Calu3 (cell line): ENCODE data around the gene HACE1. TPM values are rescaled to one million over a fixed set of nuclear protein-coding genes. Genes with fewer than 3 reads are reported as not detected.

Source experiments
- BruUV-seq: library from RNA; stranded (reverse); fragments of 400-500 nt; replicated peaks from 2 replicates; lab custom pipeline; 2021; lab: Mats Ljungman, UMichigan
- CTCF ChIA-PET: fragments of 300-600 bp; sonication (Branson Sonifier 250); formaldehyde crosslinking; loops from one replicate; lab custom pipeline; 2022; ENCODE audit warnings: antibody characterized with exemption; lab: Charles Lee
- DNase-seq: peaks from one replicate; pipeline ENCODE4 v3.0.0; 2022
- H3K27ac Mint-ChIP-seq: one replicate; pipeline ENCODE4 v1.8.0; 2022; ENCODE audit warnings: mixed read lengths; ENCODE audit not compliant: unreplicated experiment
- H3K27me3 Mint-ChIP-seq: one replicate; pipeline ENCODE4 v1.8.0; 2022; ENCODE audit warnings: mixed read lengths; ENCODE audit not compliant: unreplicated experiment
- H3K36me3 Mint-ChIP-seq: one replicate; pipeline ENCODE4 v1.8.0; 2022; ENCODE audit warnings: mild to moderate bottlenecking, moderate library complexity, mixed read lengths; ENCODE audit not compliant: insufficient read depth, unreplicated experiment
- H3K4me1 Mint-ChIP-seq: one replicate; pipeline ENCODE4 v1.8.0; 2022; ENCODE audit warnings: mild to moderate bottlenecking, low read depth, mixed read lengths; ENCODE audit not compliant: unreplicated experiment
- H3K4me3 Mint-ChIP-seq: one replicate; pipeline ENCODE4 v1.8.0; 2022; ENCODE audit warnings: mild to moderate bottlenecking, low read depth, moderate library complexity, mixed read lengths; ENCODE audit not compliant: unreplicated experiment
- H3K9me3 Mint-ChIP-seq: one replicate; pipeline ENCODE4 v1.8.0; 2022; ENCODE audit warnings: low read depth, mixed read lengths; ENCODE audit not compliant: unreplicated experiment
- intact Hi-C: fragments of 100-400 bp; cut with micrococcal nuclease; formaldehyde crosslinking; loops from one replicate; pipeline ENCODE4 v1.10.0; 2022; ENCODE audit not compliant: unreplicated experiment
- total RNA-seq: library from RNA; stranded (reverse); gene quantifications from 2 replicates; pipeline ENCODE4 v1.2.3, GENCODE V29; 2022
- TF ChIP-seq, protein P1 (sequence below): fragments of 200-600 bp; IDR thresholded peaks from one replicate; pipeline ENCODE4 v1.8.0; 2022; ENCODE audit warnings: antibody characterized with exemption; ENCODE audit not compliant: unreplicated experiment

Gene HACE1
- total RNA-seq, 1 experiment from 2014 or later = 12.5 TPM

DNA sequence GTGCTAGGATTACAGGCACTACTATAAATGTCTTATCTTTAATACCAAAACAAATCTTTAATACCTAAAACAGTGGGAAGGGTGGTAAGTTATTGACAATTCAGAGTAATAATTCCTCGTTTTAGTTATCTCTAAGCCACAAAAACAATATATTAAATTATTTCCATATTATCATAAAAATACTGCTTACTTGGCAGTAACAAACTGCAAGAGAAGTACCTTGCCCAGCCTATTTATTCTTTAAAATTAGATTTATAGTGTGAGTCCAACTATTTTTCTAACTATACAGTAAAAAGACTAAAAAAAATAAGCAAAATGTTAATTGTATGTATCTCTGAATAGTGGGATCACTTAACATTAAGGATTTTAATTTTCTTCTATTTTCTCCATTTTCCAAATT, 123.2 kb downstream of the HACE1 start:
- no peaks in the 10 kb centered on the region for H3K27me3 Mint-ChIP-seq
- no peaks in the 10 kb centered on the region for H3K4me1 Mint-ChIP-seq
- intact Hi-C loops = no loop called here
- H3K4me3 Mint-ChIP-seq = no peak overlapping the region
- no TSS peak for BruUV-seq
- TF ChIP-seq, protein P1, sequence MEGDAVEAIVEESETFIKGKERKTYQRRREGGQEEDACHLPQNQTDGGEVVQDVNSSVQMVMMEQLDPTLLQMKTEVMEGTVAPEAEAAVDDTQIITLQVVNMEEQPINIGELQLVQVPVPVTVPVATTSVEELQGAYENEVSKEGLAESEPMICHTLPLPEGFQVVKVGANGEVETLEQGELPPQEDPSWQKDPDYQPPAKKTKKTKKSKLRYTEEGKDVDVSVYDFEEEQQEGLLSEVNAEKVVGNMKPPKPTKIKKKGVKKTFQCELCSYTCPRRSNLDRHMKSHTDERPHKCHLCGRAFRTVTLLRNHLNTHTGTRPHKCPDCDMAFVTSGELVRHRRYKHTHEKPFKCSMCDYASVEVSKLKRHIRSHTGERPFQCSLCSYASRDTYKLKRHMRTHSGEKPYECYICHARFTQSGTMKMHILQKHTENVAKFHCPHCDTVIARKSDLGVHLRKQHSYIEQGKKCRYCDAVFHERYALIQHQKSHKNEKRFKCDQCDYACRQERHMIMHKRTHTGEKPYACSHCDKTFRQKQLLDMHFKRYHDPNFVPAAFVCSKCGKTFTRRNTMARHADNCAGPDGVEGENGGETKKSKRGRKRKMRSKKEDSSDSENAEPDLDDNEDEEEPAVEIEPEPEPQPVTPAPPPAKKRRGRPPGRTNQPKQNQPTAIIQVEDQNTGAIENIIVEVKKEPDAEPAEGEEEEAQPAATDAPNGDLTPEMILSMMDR = no peak
- H3K27ac Mint-ChIP-seq = no peak overlapping the region
- CTCF ChIA-PET = no interaction called here
- DNase-seq = no peak
- H3K9me3 Mint-ChIP-seq = no peaks in the 10 kb centered on the region
- no peaks in the 10 kb centered on the region for H3K36me3 Mint-ChIP-seq

DNA sequence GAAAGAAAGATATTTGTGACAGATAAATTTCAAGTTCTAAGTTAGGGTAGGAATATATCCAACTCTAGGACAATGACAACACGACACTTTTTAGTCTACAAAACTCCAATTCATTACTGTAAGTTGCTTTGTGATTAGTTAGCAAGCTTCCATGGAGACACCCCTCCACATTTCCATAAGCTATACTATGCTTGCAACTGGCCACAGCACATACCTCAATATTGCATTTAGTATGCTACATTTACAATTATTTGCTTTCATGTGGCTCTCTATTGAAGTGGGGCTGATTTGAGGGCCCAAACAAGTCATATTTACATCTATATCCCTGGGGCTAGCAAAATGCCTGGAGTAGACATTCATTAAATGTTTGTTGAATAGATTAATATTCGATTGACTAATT, 129.3 kb downstream of the HACE1 start:
- no peaks in the 10 kb centered on the region for H3K9me3 Mint-ChIP-seq
- H3K27me3 Mint-ChIP-seq = no peaks in the 10 kb centered on the region
- CTCF ChIA-PET = no interaction called here
- H3K4me1 Mint-ChIP-seq = no peaks in the 10 kb centered on the region
- no peak overlapping the region for H3K27ac Mint-ChIP-seq
- H3K36me3 Mint-ChIP-seq = no peaks in the 10 kb centered on the region
- TF ChIP-seq, protein P1 = no peak
- BruUV-seq = no TSS peak
- DNase-seq = no peak
- intact Hi-C loops = no loop called here
- no peak overlapping the region for H3K4me3 Mint-ChIP-seq

DNA sequence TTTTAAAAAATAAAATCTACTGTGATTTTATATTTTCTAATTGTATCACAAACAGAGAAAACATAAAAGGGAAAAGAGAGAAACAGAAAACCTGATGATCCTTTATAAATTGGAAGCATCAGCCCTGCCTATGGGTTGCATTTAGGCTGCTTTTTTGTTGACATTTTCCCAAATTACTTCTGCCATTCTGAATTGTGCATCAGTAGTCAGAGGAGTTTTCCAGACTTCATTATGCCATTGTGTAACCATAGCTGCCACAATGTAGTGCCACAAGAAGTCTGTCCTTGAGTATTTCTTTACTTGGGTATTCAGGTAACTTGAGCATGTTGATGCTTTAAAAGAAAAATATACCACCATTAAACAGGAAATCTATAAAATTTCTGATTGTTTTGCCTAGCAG, 130.3 kb downstream of the HACE1 start:
- no peaks in the 10 kb centered on the region for H3K36me3 Mint-ChIP-seq
- no TSS peak for BruUV-seq
- CTCF ChIA-PET = no interaction called here
- no peaks in the 10 kb centered on the region for H3K27me3 Mint-ChIP-seq
- H3K4me1 Mint-ChIP-seq = no peaks in the 10 kb centered on the region
- no peaks in the 10 kb centered on the region for H3K9me3 Mint-ChIP-seq
- TF ChIP-seq, protein P1 = no peak
- DNase-seq = no peak
- H3K4me3 Mint-ChIP-seq = no peak overlapping the region
- no peak overlapping the region for H3K27ac Mint-ChIP-seq
- intact Hi-C loops = no loop called here

DNA sequence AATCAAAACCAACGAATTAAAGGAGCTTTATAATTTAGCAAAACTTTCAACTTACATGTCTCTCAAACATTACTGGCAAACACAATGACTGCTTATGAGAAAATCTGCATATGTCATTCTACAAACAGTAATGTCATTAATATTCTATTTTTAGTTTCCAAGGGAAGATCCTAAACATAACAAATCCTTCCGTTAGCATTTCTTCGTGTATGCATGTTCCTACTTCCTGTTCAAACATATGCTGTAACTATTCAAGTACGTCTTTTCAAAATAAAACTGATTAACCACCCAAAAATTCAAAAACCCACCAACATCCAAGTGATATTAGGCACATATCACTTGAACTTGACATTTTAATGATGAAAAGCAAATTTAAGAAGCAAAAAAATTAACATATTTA, 131.3 kb downstream of the HACE1 start:
- no peak for DNase-seq
- TF ChIP-seq, protein P1 = no peak
- CTCF ChIA-PET = no interaction called here
- Mint-ChIP-seq H3K36me3 (no peaks in the 10 kb centered on the region), H3K4me3 (no peak overlapping the region), H3K9me3 (no peaks in the 10 kb centered on the region), H3K27ac (no peak overlapping the region), H3K27me3 (no peaks in the 10 kb centered on the region), H3K4me1 (no peaks in the 10 kb centered on the region)
- intact Hi-C loops = no loop called here
- no TSS peak for BruUV-seq
